ENCODE results near the gene LCE2A. TPM values are rescaled to one million over a fixed set of nuclear protein-coding genes. Genes with fewer than 3 reads are reported as not detected.
"Not testable (repeated sequence)": the region's sequence is repeated elsewhere in the genome, so short reads cannot be mapped to it uniquely, and the experiment has no call there.

LCE2A gene
- total and polyA plus RNA-seq, 2 donors (not counting 1 experiment from before 2014, with no cell fraction given): not detected

- Mint-ChIP-seq H3K27me3 (peaks cover 17% of the 10 kb centered on the region), H3K4me3 (no peak overlapping the region), H3K4me1 (no peaks in the 10 kb centered on the region), H3K27ac (no peak overlapping the region), H3K9me3 (ENCODE audit: insufficient read depth) (no peaks in the 10 kb centered on the region)
- POLR2A ChIA-PET: no interaction called here
- intact Hi-C loops (cut with micrococcal nuclease): no loop called here
- Histone ChIP-seq H3K36me3 (replicated peaks in 1 of 2; ENCODE audit: control extremely low read depth in 1 of 2, control insufficient read depth in 1 of 2, extremely low read depth in 1 of 2, insufficient read depth in 2 of 2, low read length in 1 of 2) (no peaks in the 10 kb centered on the region), H3K4me2 (replicated peaks; ENCODE audit: low read depth, low read length, poor library complexity, severe bottlenecking) (no peak overlapping the region), H3K79me2 (ENCODE audit: control insufficient read depth, insufficient read depth, low read length) (no peaks in the 10 kb centered on the region), H4K20me1 (ENCODE audit: control insufficient read depth, insufficient read depth, low read length, poor library complexity, severe bottlenecking) (no peaks in the 10 kb centered on the region), H3K9me3 (ENCODE audit: control extremely low read depth in 1 of 3, control insufficient read depth in 2 of 3, insufficient read depth in 1 of 3, low read length in 2 of 3) (no peaks in the 10 kb centered on the region), H3K9ac (ENCODE audit: low read length) (no peak overlapping the region), H3K27me3 (replicated peaks in 1 of 4; ENCODE audit: control extremely low read depth in 1 of 4, control insufficient read depth in 3 of 4, insufficient read depth in 4 of 4, low read length in 3 of 4) (peaks cover 0 to 2% (median 0%) of the 10 kb centered on the region in 4 experiments), H2AFZ (ENCODE audit: insufficient read depth, low read depth, low read length, poor library complexity, severe bottlenecking) (no peak overlapping the region), H3K4me3 (ENCODE audit: control extremely low read depth in 1 of 5, extremely low read depth in 1 of 5, insufficient read depth in 1 of 5, low read depth in 2 of 5, low read length in 4 of 5) (no peak overlapping the region), H3K4me1 (ENCODE audit: control insufficient read depth in 2 of 2, insufficient read depth in 2 of 2, low read length in 2 of 2) (no peaks in the 10 kb centered on the region), H3K27ac (ENCODE audit: low read length in 2 of 2) (no peak overlapping the region)
- TF ChIP-seq EZH2 (IDR thresholded peaks at IDR 0.05; ENCODE audit: borderline replicate concordance, insufficient read depth, low read depth, low read length, poor library complexity, severe bottlenecking) (no peak), CTCF (IDR thresholded peaks at IDR 0.05) (no peak)
- CTCF ChIA-PET: no interaction called here
- DNase-seq (no peak), ATAC-seq (ENCODE audit: low read depth) (no peak)
These were observed 14.3 kb upstream of the LCE2A start for GRCh38 chr1:152683846-152684245.

GRCh38 chr1:152685823-152686222 lies 12.3 kb upstream of the LCE2A start, which contains the start of gene LCE2B:
LCE2B (plus strand) TSS chr1:152686123; CDS start chr1:152686844, 721 bp downstream.
- H3K4me3 Mint-ChIP-seq; H3K79me2 ChIP-seq (ENCODE audit: control insufficient read depth, insufficient read depth, low read length); H3K36me3 ChIP-seq (replicated peaks in 1 of 2; ENCODE audit: control extremely low read depth in 1 of 2, control insufficient read depth in 1 of 2, extremely low read depth in 1 of 2, insufficient read depth in 2 of 2, low read length in 1 of 2); H4K20me1 ChIP-seq (ENCODE audit: control insufficient read depth, insufficient read depth, low read length, poor library complexity, severe bottlenecking); H3K9me3 Mint-ChIP-seq (ENCODE audit: insufficient read depth); intact Hi-C loops (cut with micrococcal nuclease); ATAC-seq (ENCODE audit: low read depth); H3K4me1 Mint-ChIP-seq; H3K27me3 ChIP-seq (replicated peaks in 1 of 4; ENCODE audit: control extremely low read depth in 1 of 4, control insufficient read depth in 3 of 4, insufficient read depth in 4 of 4, low read length in 3 of 4); CTCF ChIA-PET; DNase-seq; POLR2A ChIA-PET; H3K9ac ChIP-seq (ENCODE audit: low read length); H2AFZ ChIP-seq (ENCODE audit: insufficient read depth, low read depth, low read length, poor library complexity, severe bottlenecking); H3K27ac Mint-ChIP-seq; H3K27ac ChIP-seq (ENCODE audit: low read length in 2 of 2); H3K4me2 ChIP-seq (replicated peaks; ENCODE audit: low read depth, low read length, poor library complexity, severe bottlenecking); H3K4me3 ChIP-seq (ENCODE audit: control extremely low read depth in 1 of 5, extremely low read depth in 1 of 5, insufficient read depth in 1 of 5, low read depth in 2 of 5, low read length in 4 of 5); H3K4me1 ChIP-seq (ENCODE audit: control insufficient read depth in 2 of 2, insufficient read depth in 2 of 2, low read length in 2 of 2); H3K9me3 ChIP-seq (ENCODE audit: control extremely low read depth in 1 of 3, control insufficient read depth in 2 of 3, insufficient read depth in 1 of 3, low read length in 2 of 3): not testable (repeated sequence)
- 50% methylated on average over 2 of the region's 4 CpGs for WGBS (ENCODE audit: insufficient coverage)
- H3K27me3 Mint-ChIP-seq: peaks cover 25% of the 10 kb centered on the region
